Smooth muscle cell (in vitro differentiated cells): Measurements from ENCODE around the gene TPK1. TPM values are rescaled to one million over a fixed set of nuclear protein-coding genes. Genes with fewer than 3 reads are reported as not detected.

Experiments used
- DNase-seq: peaks from one replicate; lab custom pipeline; 2025; ENCODE audit not compliant: unreplicated experiment; lab: John Stamatoyannopoulos, UW
- H2AFZ ChIP-seq: fragments of 200-600 bp; sonication (generic); 2 replicates; pipeline ENCODE4 v1.6.0; 2016; ENCODE audit warnings: antibody characterized with exemption, low read depth, mild to moderate bottlenecking
- H3F3A ChIP-seq: fragments of 200-600 bp; sonication (generic); 2 replicates; pipeline ENCODE4 v1.6.0; 2017; ENCODE audit warnings: antibody characterized with exemption, low read depth
- H3K27ac ChIP-seq: fragments of 200-600 bp; sonication (generic); 2 replicates; pipeline ENCODE4 v1.5.1; 2016; ENCODE audit warnings: low read depth, mild to moderate bottlenecking
- H3K27me3 ChIP-seq: fragments of 200-600 bp; sonication (generic); 2 replicates; pipeline ENCODE4 v1.6.1; 2016; ENCODE audit warnings: low read depth, mild to moderate bottlenecking
- H3K36me3 ChIP-seq: fragments of 200-600 bp; sonication (generic); 2 replicates; pipeline ENCODE4 v1.5.1; 2016; ENCODE audit warnings: low read depth
- H3K4me1 ChIP-seq: fragments of 200-600 bp; sonication (generic); 2 replicates; pipeline ENCODE4 v1.5.1; 2016; ENCODE audit warnings: low read depth
- H3K4me2 ChIP-seq: fragments of 200-600 bp; sonication (generic); 2 replicates; pipeline ENCODE4 v1.6.0; 2016; ENCODE audit warnings: mild to moderate bottlenecking
- H3K4me3 ChIP-seq: fragments of 200-600 bp; sonication (generic); 2 replicates; pipeline ENCODE4 v1.5.1; 2016; ENCODE audit warnings: mild to moderate bottlenecking
- H3K79me2 ChIP-seq: fragments of 200-600 bp; sonication (generic); 2 replicates; pipeline ENCODE4 v1.6.0; 2016; ENCODE audit warnings: low read depth, mild to moderate bottlenecking
- H3K9ac ChIP-seq: fragments of 200-600 bp; sonication (generic); 2 replicates; pipeline ENCODE4 v1.6.0; 2016; ENCODE audit warnings: low read depth
- H3K9me3 ChIP-seq: fragments of 200-600 bp; sonication (generic); replicated peaks from 2 replicates; pipeline ENCODE4 v1.5.1; 2016; ENCODE audit warnings: low read depth
- H4K20me1 ChIP-seq: fragments of 200-600 bp; sonication (generic); 2 replicates; pipeline ENCODE4 v1.6.0; 2016; ENCODE audit warnings: low read depth
- CTCF ChIP-seq: fragments of 200-600 bp; sonication (generic); IDR thresholded peaks from 2 replicates; pipeline ENCODE4 v1.5.1; 2017; ENCODE audit warnings: borderline replicate concordance, mild to moderate bottlenecking, antibody characterized with exemption; ENCODE audit not compliant: insufficient read depth, poor library complexity, severe bottlenecking
- whole genome bisulfite sequencing: methylation state at CpG from one replicate; pipeline ENCODE4 v1.1.7; 2016; ENCODE audit warnings: low lambda C conversion rate; 5-methylcytosine and 5-hydroxymethylcytosine counted together
- polyA plus RNA-seq: library from polyadenylated mRNA; unstranded; fragments of >200 nt; fragmentation: Nextera tagmentation; extraction: Ambion mirVana; gene quantifications from 2 replicates; pipeline ENCODE4 v1.2.1, GENCODE V29; 2016
- total RNA-seq: library from RNA; depleted of rRNA; stranded (reverse); fragments of >200 nt; gene quantifications from 2 replicates; pipeline ENCODE4 v1.2.3, GENCODE V29; 2014

The TPK1 gene
- total and polyA plus RNA-seq, 2 experiments from 2014 or later, result 1.2 to 1.9 TPM

GRCh38 chr7:144488977-144489376 is 346.9 kb downstream of the TPK1 start:
- no peak overlapping the region for H3K4me2 ChIP-seq
- H3K9ac ChIP-seq, result no peak overlapping the region
- no peaks in the 10 kb centered on the region for H3K36me3 ChIP-seq
- DNase-seq, result no peak
- peaks cover 5% of the 10 kb centered on the region for H3K4me1 ChIP-seq
- H4K20me1 ChIP-seq, result no peaks in the 10 kb centered on the region
- TF ChIP-seq CTCF, result no peak
- no peaks in the 10 kb centered on the region for H3K9me3 ChIP-seq
- 95% methylated on average over 4 of the region's 4 CpGs for WGBS
- no peak overlapping the region for H2AFZ ChIP-seq
- no peak overlapping the region for H3K4me3 ChIP-seq
- no peak overlapping the region for H3K27ac ChIP-seq
- H3F3A ChIP-seq, result no peaks in the 10 kb centered on the region
- no peaks in the 10 kb centered on the region for H3K79me2 ChIP-seq
- H3K27me3 ChIP-seq, result no peaks in the 10 kb centered on the region

- H2AFZ ChIP-seq, result no peak overlapping the region
- H3K27ac ChIP-seq, result no peak overlapping the region
- H3K27me3 ChIP-seq, result no peaks in the 10 kb centered on the region
- peaks cover 5% of the 10 kb centered on the region for H3K4me1 ChIP-seq
- no peaks in the 10 kb centered on the region for H3K9me3 ChIP-seq
- no peak for TF ChIP-seq CTCF
- DNase-seq, result no peak
- no peaks in the 10 kb centered on the region for H4K20me1 ChIP-seq
- no peaks in the 10 kb centered on the region for H3F3A ChIP-seq
- WGBS, result 20% methylated on average over 3 of the region's 3 CpGs
- no peak overlapping the region for H3K9ac ChIP-seq
- no peak overlapping the region for H3K4me2 ChIP-seq
- no peaks in the 10 kb centered on the region for H3K79me2 ChIP-seq
- no peaks in the 10 kb centered on the region for H3K36me3 ChIP-seq
- H3K4me3 ChIP-seq, result no peak overlapping the region
Measured at GRCh38 chr7:144487901-144488300, 348.0 kb downstream of the TPK1 start.

DNA sequence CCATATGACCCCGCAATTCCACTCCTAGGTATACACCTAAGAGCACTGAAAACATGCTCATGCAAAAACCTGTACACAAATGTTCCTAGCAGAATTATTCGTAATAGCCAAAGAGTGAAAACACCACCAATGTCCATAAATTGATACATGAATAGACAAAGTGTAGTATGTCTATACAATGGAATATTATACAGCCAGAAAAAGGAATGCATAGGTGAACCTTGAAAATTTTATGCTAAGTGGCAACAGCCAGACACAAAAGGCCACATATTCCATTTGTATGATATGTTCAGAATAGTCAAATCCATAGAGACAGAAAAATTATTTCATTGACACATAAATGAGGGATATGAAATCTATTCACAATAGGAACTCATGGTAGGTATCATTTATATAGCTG is 351.4 kb downstream of the TPK1 start:
- Histone ChIP-seq H4K20me1 (no peaks in the 10 kb centered on the region), H3K27me3 (no peaks in the 10 kb centered on the region), H3K4me1 (peaks cover 5% of the 10 kb centered on the region), H3K27ac (no peak overlapping the region), H3K9ac (no peak overlapping the region), H3F3A (no peaks in the 10 kb centered on the region), H3K9me3 (no peaks in the 10 kb centered on the region), H3K4me3 (no peak overlapping the region), H3K4me2 (no peak overlapping the region), H3K36me3 (no peaks in the 10 kb centered on the region), H3K79me2 (no peaks in the 10 kb centered on the region), H2AFZ (no peak overlapping the region)
- TF ChIP-seq CTCF, result no peak
- 88% methylated on average over 2 of the region's 2 CpGs for WGBS
- DNase-seq, result no peak

GRCh38 chr7:144483189-144483588 is 352.7 kb downstream of the TPK1 start:
- Histone ChIP-seq H3K9ac (no peak overlapping the region), H3K36me3 (no peaks in the 10 kb centered on the region), H2AFZ (no peak overlapping the region), H3F3A (no peaks in the 10 kb centered on the region), H3K27ac (no peak overlapping the region), H3K9me3 (no peaks in the 10 kb centered on the region), H3K4me3 (no peak overlapping the region), H3K79me2 (no peaks in the 10 kb centered on the region), H3K4me2 (no peak overlapping the region), H4K20me1 (no peaks in the 10 kb centered on the region), H3K4me1 (peaks cover 5% of the 10 kb centered on the region), H3K27me3 (no peaks in the 10 kb centered on the region)
- WGBS, result 69% methylated on average over 1 of the region's 1 CpG
- DNase-seq, result no peak
- no peak for TF ChIP-seq CTCF
